Measurements from ENCODE around the gene SEZ6L.

DNA sequence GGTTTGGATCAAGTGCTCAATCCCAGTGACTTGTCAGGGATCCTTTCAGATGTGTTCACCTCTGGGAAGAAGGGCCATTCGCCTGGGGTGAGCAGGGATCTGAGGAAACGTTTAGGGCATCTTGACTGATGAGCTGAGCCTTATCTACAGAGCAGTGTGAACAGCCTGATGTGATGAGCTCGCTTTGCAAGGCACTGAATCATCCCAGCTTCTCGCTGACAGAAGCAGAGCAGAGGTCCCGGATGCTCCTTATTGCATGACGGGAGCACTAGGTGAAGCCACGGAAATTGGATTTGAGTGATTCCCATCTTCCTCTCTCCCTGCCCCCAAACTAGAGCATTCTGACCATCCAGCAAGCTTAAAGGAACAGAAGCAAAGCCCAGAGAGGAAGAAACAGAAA, 46.5 kb downstream of the SEZ6L start:
- TF ChIP-seq, protein P1, sequence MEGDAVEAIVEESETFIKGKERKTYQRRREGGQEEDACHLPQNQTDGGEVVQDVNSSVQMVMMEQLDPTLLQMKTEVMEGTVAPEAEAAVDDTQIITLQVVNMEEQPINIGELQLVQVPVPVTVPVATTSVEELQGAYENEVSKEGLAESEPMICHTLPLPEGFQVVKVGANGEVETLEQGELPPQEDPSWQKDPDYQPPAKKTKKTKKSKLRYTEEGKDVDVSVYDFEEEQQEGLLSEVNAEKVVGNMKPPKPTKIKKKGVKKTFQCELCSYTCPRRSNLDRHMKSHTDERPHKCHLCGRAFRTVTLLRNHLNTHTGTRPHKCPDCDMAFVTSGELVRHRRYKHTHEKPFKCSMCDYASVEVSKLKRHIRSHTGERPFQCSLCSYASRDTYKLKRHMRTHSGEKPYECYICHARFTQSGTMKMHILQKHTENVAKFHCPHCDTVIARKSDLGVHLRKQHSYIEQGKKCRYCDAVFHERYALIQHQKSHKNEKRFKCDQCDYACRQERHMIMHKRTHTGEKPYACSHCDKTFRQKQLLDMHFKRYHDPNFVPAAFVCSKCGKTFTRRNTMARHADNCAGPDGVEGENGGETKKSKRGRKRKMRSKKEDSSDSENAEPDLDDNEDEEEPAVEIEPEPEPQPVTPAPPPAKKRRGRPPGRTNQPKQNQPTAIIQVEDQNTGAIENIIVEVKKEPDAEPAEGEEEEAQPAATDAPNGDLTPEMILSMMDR (conservative IDR thresholded peaks at IDR 0.05 in 1 of 2, IDR thresholded peaks at IDR 0.05 in 1 of 2; ENCODE audit: extremely low read depth in 1 of 2, insufficient read depth in 1 of 2, low read depth in 1 of 2, low read length in 2 of 2): no peak
- TF ChIP-seq EZH2 (IDR thresholded peaks at IDR 0.05; ENCODE audit: borderline replicate concordance, low read length): no peak
